Coronary artery (tissue), 2 donors: ENCODE measurements around the gene CREG2.

ENCODE experiments used
- DNase-seq: peaks from one replicate; pipeline ENCODE4 v3.0.0-alpha.2; 2017; ENCODE audit warnings: low spot score
- H3K27ac ChIP-seq, 2 donors: fragments of 200-600 bp; sonication (generic); one replicate each; pipeline ENCODE4 v1.5.1; 2016 to 2019
- H3K4me3 ChIP-seq: fragments of 200-600 bp; sonication (generic); 2 replicates; pipeline ENCODE4 v1.5.1; 2016; ENCODE audit warnings: mild to moderate bottlenecking, moderate library complexity
- TF ChIP-seq, protein P1 (sequence below): fragments of 200-600 bp; sonication (generic); IDR thresholded peaks from one replicate; pipeline ENCODE4 v1.5.1; 2019; ENCODE audit warnings: antibody characterized with exemption

CREG2 gene

DNA sequence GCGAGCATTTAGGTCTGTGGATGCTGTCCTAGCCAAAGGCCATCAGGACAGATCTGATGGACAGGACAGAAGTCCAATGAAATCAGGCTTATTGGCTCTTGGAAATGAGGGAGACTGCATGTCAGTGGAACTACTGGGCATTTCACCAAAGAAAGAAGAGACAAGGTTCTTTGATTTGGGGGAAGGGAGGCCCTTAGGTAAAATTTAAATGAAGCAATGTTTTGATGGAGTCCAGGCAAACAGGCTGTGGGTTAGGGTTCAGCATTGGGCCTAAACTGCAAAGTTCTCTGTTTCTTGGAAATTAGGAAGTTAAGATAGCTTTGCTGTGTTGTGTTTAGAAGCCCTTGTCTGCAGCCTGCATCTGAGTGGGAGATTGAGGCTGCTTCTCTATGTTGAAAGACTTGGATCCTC, 47.2 kb downstream of the CREG2 start:
- TF ChIP-seq, protein P1, sequence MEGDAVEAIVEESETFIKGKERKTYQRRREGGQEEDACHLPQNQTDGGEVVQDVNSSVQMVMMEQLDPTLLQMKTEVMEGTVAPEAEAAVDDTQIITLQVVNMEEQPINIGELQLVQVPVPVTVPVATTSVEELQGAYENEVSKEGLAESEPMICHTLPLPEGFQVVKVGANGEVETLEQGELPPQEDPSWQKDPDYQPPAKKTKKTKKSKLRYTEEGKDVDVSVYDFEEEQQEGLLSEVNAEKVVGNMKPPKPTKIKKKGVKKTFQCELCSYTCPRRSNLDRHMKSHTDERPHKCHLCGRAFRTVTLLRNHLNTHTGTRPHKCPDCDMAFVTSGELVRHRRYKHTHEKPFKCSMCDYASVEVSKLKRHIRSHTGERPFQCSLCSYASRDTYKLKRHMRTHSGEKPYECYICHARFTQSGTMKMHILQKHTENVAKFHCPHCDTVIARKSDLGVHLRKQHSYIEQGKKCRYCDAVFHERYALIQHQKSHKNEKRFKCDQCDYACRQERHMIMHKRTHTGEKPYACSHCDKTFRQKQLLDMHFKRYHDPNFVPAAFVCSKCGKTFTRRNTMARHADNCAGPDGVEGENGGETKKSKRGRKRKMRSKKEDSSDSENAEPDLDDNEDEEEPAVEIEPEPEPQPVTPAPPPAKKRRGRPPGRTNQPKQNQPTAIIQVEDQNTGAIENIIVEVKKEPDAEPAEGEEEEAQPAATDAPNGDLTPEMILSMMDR = no peak
- no peak for DNase-seq
- Histone ChIP-seq H3K4me3 (no peak overlapping the region), H3K27ac (no peak overlapping the region)

DNA sequence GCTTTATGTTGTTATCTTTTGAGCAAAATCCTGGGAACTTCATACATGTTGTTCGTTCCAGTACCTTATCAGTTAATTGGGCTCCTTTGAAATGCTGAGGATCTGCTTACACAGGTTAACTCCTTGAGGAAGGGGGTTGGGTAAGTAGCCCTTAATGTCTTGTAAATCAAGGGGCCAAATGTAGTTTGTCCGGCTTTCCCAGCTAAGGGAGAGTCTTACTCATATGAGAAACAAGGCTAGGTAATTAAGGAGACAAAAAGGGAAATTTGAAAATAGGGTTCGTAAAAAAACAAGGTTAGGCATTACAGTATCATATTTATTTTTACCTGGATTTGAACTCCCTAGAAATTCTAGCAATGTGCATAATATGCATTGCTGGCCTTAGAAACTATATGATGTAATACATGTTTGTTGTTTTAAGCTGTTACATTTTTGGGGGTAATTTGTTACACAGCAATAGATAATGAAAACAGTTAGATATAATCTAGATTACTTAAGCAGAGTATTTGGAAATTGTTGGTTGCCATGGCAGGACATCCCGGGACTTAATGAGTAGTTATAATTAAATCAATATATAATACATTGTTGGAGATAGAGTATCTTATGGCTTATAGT, 47.9 kb downstream of the CREG2 start:
- Histone ChIP-seq H3K4me3 (no peak overlapping the region), H3K27ac (no peak overlapping the region)
- DNase-seq = no peak
- TF ChIP-seq, protein P1 = no peak

DNA sequence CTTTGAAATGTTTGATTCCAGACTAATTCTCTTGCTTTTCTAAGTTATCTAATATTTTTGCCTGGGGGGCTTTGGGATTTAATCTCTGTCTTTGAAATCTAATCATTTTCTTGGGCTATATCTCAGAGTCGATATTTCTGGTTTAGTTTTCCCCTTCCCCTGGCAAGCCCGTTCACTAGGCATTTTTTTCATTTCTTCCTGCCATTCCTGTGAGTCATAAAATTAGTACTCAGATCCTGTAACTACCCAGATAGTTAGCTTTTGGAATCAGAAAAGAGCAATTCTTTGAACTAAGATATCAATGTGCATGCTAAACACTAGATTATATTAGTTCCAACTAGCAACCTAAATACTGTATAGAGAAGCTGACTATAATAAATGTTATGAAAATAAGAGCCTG, 49.4 kb downstream of the CREG2 start:
- TF ChIP-seq, protein P1 = no peak
- Histone ChIP-seq H3K4me3 (no peak overlapping the region), H3K27ac (no peak overlapping the region)
- DNase-seq = no peak

DNA sequence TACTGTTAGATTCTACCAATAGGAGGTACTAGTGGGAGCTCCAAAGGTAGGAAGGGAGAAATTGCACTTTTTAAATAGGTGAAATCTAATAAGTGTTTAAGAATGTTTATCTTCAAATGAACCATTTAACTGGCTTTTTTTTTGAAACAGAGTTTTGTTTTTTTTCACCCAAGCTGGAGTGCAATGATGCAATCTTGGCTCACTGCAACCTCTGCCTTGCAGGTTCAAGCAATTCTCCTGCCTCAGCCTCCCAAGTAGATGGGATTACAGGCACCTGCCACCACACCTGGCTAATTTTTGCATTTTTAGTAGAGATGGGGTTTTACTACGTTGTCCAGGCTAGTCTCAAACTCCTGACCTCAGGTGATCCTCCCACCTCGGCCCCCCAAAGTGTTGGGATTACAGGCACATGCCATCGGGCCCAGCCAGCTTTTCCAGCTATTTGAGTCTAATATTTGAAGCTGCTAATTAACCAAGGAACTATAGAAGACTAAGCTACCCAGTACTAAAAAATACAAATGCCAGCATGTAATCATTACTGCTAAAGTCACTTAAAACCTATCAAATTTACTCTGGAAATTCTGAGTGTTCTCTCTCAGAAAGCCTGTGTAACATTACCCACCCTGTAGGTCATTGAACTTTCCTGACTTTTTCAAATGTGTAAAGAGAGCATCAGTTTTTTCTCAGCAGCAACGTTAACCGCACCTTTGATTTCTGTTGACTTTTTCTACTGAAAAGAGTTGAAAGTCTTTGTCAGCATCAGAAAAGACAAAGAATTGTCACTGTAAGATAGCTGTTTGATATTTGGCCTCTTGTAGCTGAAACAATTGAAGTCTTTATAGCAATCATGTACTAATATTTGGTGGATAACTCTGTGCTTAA, 54.2 kb downstream of the CREG2 start:
- H3K4me3 ChIP-seq = no peak overlapping the region
- no peak for DNase-seq
- TF ChIP-seq, protein P1 = no peak
- no peak overlapping the region for H3K27ac ChIP-seq

DNA sequence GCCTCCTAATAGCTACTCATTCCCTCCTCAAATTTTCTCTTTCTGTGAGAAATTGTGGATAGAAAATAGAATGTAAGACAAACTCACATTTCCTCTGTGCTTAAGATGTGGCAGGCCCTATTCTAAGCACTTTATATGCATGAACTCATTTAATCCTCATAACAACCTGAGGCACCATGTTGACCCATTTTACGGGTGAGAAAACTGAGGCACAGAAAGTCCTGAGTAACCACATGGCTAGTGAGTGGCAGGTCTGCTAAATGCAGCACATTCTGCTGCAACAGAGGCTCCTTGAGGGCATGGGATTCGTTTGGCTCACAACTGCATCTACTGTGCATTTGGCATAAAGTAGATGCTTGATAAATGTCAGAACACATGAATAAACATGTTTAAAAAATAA, 56.1 kb downstream of the CREG2 start:
- peak overlapping the region in 1 of 2 donors; percentile 58 for H3K27ac ChIP-seq
- no peak for DNase-seq
- TF ChIP-seq, protein P1 = no peak

DNA sequence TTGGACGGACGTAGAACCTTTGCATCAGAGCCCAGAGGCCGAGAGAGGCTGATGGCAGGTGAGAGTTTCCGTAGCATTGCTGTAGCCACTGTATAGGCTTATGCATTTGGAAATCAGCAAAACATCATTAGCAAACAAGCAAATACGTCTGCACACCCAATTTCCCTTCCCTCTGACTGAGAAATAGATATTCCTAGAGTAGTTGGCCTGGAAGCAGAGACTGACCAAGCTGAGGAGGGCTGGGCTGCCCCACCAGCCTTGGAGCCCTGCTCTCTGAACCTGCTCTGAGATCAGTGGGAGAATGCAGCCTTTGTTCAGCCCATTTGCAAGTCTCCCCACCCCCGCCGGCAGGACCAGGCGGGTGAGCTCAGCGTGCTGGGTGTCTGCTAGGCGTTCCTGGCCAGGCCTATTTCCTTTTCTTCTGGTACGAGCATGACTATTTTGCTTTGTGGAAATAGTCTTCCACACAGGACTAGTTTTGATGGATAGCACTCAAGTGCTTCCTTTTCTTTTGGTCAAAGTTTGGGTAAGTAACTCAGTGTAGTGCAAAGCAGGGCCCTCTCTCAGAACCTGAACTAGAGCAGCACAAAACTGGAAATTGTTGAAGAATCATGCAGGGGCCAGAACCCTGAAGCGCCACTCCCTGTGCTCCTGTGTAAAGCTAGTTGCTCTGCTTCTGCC, 56.9 kb downstream of the CREG2 start:
- TF ChIP-seq, protein P1 = no peak
- no peak for DNase-seq

More for the DNA sequence above, 56.1 kb downstream of the CREG2 start:
- no peak overlapping the region for H3K4me3 ChIP-seq

More for the DNA sequence above, 56.9 kb downstream of the CREG2 start:
- Histone ChIP-seq H3K27ac (peak overlapping the region in 1 of 2 donors; percentile 58), H3K4me3 (no peak overlapping the region)
